Stimulated activated CD8-positive, alpha-beta memory T cell treated with anti-CD3 and anti-CD28 coated beads, Interleukin-12 subunit alpha, Interleukin-12 subunit beta, amount 100 ng/mL, for 1 hour (primary cell): ENCODE data around the gene LDB2.

Experiments
- DNase-seq: peaks from one replicate; pipeline ENCODE4 v3.0.0-alpha.2; 2020; ENCODE audit warnings: low read depth

The LDB2 gene

GRCh38 chr4:16843831-16844508, 54.5 kb downstream of the LDB2 start:
- no peak for DNase-seq

- DNase-seq: no peak
These were observed 60.1 kb downstream of the LDB2 start for GRCh38 chr4:16838226-16838875.

DNA sequence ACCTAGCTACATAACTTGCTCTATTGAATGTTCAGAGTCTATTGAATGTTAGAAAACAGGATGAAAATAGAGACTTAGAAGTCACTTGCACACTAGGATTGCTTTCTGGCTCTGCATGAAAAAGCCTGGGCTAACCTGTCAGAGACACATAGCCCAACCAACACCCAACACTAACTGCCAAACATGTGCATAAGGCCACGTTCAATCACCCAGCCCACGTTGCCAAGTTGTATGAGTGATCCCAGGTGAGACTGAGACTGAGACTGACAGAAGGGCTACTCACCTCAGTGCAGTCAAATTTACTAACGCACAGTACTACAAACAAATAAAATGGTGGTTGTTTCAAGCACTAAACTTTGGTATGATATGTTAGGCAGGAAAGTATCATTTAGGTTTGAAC, 61.0 kb downstream of the LDB2 start:
- no peak for DNase-seq

DNA sequence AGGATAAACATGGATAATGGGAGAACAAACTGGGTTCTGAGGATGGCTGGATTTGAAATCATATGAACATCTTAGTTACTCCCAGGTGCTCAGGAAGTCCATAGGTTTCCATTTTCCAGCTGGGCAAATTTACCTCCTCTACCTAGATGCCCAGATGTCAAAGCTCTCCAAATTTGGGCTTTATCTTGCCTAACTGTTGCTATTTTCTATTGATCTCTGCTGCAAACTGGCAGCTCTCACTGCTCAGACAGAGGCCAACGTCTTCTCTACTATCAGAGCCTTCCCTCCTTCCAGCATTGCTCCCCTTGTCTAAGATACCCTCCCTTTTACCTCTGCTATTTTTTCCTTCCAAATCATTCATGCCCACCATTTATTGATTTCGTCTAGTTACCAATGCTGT, 62.1 kb downstream of the LDB2 start:
- DNase-seq: no peak

GRCh38 chr4:16835597-16836247, 62.7 kb downstream of the LDB2 start:
- DNase-seq: no peak

- no peak for DNase-seq
These were observed 63.6 kb downstream of the LDB2 start for GRCh38 chr4:16834814-16835213.

- DNase-seq: no peak
These were observed 64.7 kb downstream of the LDB2 start for GRCh38 chr4:16833722-16834121.

GRCh38 chr4:16830081-16830480, 68.4 kb downstream of the LDB2 start:
- DNase-seq: no peak

- no peak for DNase-seq
These were observed 70.4 kb downstream of the LDB2 start for GRCh38 chr4:16827794-16828724.

GRCh38 chr4:16827045-16827444, 71.4 kb downstream of the LDB2 start:
- DNase-seq: no peak

DNA sequence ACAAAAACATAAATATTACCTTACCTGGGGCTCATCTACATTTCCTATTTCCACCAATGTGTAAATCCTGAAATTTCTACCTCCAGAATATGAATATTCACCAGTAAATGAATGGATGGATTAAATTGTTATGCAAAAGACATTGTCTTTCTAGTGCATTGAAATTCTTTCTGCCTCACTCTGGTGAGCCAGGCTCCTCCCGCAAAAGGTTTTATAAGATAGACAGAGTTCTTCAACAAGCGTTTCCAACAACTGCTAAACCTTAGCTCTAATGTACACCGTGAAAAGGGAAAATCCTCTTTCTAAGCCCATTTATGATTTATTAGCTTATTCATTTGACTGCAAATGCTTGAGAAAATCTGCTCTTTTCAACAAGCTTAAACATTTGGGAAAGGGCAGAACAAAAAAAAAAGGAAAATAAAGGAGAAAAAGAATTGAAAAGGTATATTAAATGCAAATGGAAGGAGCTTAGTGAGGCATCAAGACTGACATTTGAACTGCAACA, 72.0 kb downstream of the LDB2 start:
- DNase-seq: no peak

DNA sequence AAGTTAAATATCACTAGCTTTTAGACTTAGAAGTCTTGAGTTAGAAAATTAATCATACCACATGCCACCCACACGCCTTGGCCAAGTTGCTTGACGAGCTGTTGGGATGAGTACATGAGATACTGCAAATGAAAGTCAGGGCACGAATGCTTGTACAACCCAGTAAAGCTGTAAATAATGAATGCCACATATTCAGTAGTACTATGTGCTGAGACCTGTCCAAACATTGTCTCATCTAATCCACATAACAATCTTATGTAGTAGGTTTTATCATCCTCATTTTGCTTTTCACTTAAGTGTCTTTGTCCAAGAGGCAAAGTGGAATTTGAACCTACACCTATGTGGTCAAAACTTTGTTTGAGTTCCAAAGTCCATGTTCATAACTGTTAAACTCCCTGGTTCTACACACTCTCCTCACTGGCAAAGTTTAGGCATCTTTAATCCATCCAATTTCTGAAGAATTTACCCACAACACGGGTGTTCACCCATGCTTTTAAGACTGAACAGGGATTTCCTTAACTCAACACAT, 74.1 kb downstream of the LDB2 start:
- no peak for DNase-seq

DNA sequence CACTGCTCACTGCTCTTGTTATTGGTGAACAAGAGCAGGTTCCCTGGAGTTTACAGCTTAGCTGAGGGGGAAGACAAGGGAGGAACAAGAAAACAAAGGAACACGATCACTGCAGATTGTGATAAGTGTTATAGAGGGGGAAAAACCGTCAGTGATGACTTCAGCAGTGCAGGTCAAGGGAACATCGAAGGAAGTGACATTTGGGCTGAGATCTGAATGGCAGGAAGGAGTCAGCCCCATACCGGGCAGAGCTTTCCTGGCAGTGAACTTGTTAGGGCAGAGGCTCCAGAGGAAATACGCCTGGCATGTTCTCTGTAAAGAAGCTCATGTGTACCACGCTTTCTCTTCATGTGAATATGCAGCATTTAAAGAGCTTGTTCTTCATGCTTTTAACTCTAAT, 78.1 kb downstream of the LDB2 start:
- DNase-seq: no peak

DNA sequence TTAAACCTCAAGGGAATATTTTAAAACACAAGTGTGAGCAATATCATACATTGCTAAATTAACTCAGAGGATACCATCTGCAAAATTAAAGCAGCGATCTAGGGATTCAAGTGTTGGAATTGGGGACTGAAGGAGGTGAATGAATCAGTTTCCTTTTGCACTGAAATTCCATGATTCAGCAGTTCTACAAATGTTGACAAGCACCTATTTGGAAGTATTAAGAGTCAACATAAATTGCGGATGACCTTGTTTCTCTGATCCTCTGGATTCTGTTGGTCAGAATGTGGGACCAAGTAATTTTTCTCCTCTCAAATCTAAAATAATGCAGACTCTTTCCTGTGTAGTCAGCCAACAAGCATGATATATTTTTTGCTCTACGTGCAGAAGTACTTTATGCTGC, 78.8 kb downstream of the LDB2 start:
- no peak for DNase-seq

DNA sequence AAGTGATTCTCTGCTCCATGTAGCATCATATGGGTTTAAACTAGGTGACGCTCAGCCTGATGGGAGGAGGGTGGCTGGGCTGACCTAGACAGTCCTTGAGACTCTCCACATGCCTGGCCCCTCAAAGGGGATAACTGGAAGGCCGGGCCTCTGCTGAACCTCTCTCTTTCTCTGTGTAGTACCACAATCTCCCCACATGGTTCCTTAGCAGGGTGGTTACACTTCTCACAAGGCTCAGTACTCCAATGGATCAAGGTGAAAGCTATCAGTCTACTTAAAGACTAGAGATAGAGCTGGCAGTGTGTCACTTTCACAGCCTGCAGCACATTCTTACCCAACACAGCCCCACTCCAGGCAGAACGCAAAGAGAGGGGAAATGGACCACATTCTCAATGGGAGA, 80.4 kb downstream of the LDB2 start:
- no peak for DNase-seq

DNA sequence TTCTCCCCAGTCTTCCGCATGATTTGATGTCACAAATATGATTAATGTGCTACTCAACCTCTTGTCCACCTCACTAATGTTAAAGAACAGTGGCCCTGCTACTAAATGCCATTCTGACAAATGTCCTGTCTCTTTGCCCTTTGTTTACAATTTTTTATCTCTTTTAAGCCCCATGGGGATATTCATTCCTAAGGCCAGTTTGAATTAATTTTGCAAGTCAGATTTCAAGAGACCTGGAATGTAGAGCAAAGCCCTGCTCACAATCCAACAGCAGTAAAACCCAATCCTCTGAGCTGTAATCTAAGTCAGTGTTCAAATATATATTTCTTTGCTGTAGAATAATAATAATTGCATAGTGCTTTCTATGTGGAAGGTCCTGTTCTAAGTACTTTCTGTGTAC, 81.2 kb downstream of the LDB2 start:
- no peak for DNase-seq

DNA sequence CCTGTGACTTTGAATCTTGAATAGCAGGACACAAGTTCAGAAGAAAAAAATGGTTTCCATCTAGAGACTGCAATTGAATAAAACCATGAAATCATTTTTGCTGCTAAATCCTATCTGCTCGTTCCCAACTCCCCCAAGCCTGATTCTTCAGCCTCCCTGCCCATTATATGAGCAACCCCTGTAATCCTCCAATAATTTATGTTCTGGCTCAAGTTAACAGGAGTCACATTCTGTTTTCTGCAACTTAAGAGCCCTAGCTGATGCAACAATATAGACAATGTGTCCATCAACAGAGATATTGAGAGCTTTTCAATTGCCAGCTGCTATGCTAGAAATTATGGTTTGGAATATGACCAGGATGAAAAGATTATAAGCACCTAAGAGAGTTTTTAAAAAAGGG, 84.1 kb downstream of the LDB2 start:
- DNase-seq: no peak

DNA sequence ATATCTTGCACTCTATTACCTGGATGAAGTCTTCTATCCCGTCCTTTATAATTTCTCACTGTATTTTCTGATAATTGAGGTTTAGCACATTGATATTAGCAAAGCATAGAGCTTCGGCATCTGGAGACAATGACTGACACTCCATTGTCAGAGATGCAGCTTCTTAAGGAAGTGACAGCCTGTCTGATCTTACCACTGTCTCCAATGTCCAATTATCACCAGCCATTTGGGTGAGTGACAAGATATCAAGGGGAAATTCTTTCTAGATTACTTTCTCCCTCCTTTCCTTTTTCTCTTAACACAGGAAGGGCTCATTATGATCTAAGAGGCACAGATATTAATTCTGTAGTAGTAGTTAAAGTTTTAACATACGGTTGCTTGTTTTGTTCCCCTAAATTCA, 86.4 kb downstream of the LDB2 start:
- no peak for DNase-seq

DNA sequence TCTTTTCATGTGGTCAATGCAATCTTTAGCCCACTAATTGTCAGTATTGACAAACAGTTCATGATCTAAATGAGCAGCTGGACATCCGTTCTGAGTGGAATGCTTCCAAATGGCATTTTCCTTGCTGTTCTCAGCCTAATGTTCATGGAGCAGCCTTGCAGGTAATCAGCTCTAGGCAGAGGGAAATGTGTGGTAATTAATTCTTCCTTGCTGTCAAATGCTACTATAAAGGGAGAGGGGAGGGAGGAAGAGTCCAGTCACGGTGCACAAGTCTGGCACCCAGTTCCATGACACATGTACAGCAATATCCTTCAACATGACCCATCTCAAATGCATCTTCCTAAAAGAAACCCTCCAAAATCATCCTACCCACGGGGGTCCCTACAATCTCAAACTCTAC, 88.5 kb downstream of the LDB2 start:
- DNase-seq: no peak

DNA sequence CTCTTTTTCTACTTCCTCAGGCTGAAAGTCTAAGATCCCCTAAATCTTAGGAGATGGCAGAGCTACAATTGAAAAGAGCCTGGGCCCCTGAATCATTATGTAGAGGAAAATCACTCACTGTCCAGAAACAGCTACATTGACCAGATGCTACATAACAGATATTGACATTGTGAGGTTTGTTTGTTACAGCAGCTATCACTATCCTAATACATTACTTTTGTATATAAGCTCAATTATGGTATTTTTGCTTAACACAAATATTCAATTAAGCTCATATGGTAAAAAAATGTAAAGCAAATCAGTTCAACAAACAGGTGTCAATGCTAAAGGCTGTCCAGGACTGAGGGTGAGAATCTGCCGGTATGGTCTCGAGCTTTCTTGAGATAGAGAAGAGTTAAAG, 89.4 kb downstream of the LDB2 start:
- no peak for DNase-seq

- DNase-seq: no peak
These were observed 91.1 kb downstream of the LDB2 start for GRCh38 chr4:16807355-16807754.

DNA sequence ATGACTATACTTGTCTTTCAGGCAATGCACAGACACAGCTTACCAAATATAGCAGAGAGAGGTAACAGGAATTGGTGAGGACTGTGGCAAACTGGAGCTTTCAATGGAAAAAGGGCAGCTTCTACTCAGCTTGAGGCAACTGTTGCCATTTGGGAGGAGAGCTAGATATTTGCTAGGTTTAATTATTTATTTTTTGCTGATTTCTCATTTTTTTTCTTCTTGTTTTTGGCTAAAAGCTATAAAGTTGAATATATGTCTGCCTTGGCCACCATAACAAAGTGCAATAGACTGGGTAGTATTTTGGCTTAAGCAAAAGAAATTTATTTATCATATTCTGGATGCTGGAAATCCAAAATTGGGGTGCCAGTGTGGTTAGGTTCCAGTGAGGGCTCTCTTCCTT, 93.9 kb downstream of the LDB2 start:
- no peak for DNase-seq
